ENCODE data around the gene IGSF21.

IGSF21 gene

GRCh38 chr1:18396247-18396980 lies 288.8 kb downstream of the IGSF21 start:
- TF ChIP-seq, protein P1, sequence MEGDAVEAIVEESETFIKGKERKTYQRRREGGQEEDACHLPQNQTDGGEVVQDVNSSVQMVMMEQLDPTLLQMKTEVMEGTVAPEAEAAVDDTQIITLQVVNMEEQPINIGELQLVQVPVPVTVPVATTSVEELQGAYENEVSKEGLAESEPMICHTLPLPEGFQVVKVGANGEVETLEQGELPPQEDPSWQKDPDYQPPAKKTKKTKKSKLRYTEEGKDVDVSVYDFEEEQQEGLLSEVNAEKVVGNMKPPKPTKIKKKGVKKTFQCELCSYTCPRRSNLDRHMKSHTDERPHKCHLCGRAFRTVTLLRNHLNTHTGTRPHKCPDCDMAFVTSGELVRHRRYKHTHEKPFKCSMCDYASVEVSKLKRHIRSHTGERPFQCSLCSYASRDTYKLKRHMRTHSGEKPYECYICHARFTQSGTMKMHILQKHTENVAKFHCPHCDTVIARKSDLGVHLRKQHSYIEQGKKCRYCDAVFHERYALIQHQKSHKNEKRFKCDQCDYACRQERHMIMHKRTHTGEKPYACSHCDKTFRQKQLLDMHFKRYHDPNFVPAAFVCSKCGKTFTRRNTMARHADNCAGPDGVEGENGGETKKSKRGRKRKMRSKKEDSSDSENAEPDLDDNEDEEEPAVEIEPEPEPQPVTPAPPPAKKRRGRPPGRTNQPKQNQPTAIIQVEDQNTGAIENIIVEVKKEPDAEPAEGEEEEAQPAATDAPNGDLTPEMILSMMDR (conservative IDR thresholded peaks at IDR 0.05; ENCODE audit: low read depth, low read length), result no peak
- no peak for DNase-seq (ENCODE audit: low read depth)
- H3K4me3 ChIP-seq (ENCODE audit: low read depth, low read length), result no peak overlapping the region

- no peak overlapping the region for H3K4me3 ChIP-seq (ENCODE audit: low read depth, low read length)
- TF ChIP-seq, protein P1 (conservative IDR thresholded peaks at IDR 0.05; ENCODE audit: low read depth, low read length), result no peak
- DNase-seq (ENCODE audit: low read depth), result no peak
Observed at GRCh38 chr1:18397641-18398040, 290.0 kb downstream of the IGSF21 start.

- TF ChIP-seq, protein P1 (conservative IDR thresholded peaks at IDR 0.05; ENCODE audit: low read depth, low read length), result no peak
- DNase-seq (ENCODE audit: low read depth), result no peak
- H3K4me3 ChIP-seq (ENCODE audit: low read depth, low read length), result no peak overlapping the region
Observed at GRCh38 chr1:18398791-18399530, 291.4 kb downstream of the IGSF21 start.

GRCh38 chr1:18400347-18401102 lies 292.9 kb downstream of the IGSF21 start:
- H3K4me3 ChIP-seq (ENCODE audit: low read depth, low read length), result no peak overlapping the region
- no peak for DNase-seq (ENCODE audit: low read depth)
- TF ChIP-seq, protein P1 (conservative IDR thresholded peaks at IDR 0.05; ENCODE audit: low read depth, low read length), result no peak

GRCh38 chr1:18401921-18402320 lies 294.3 kb downstream of the IGSF21 start:
- DNase-seq (ENCODE audit: low read depth), result no peak
- TF ChIP-seq, protein P1 (conservative IDR thresholded peaks at IDR 0.05; ENCODE audit: low read depth, low read length), result no peak

GRCh38 chr1:18404460-18404859 lies 296.9 kb downstream of the IGSF21 start:
- TF ChIP-seq, protein P1 (conservative IDR thresholded peaks at IDR 0.05; ENCODE audit: low read depth, low read length), result no peak
- no peak overlapping the region for H3K4me3 ChIP-seq (ENCODE audit: low read depth, low read length)
- DNase-seq (ENCODE audit: low read depth), result no peak

More at GRCh38 chr1:18401921-18402320, 294.3 kb downstream of the IGSF21 start:
- H3K4me3 ChIP-seq (ENCODE audit: low read depth, low read length), result no peak overlapping the region

Data from choroid plexus epithelial cell (primary cell).